H1 (cell line): Measurements from ENCODE around the gene AMMECR1L. TPM values are rescaled to one million over a fixed set of nuclear protein-coding genes. Genes with fewer than 3 reads are reported as not detected.

Experiments used
- ATF3 ChIP-seq: IDR thresholded peaks from 2 replicates; pipeline ENCODE4 v1.6.1; 2011; ENCODE audit warnings: low read depth, mild to moderate bottlenecking, low read length; ENCODE audit not compliant: insufficient read depth
- CBX8 ChIP-seq: fragments of 300-800, 300-1000 bp; sonication (generic); IDR thresholded peaks from 2 replicates; pipeline ENCODE4 v1.7.1; 2016; ENCODE audit warnings: low read depth, low read length, borderline replicate concordance
- CHD7 ChIP-seq: fragments of 300-600 bp; sonication (generic); IDR thresholded peaks from 2 replicates; pipeline ENCODE4 v1.7.1; 2012; ENCODE audit warnings: low read length, moderate library complexity, mild to moderate bottlenecking, inconsistent platforms; ENCODE audit not compliant: insufficient replicate concordance
- EGR1 ChIP-seq: IDR thresholded peaks from 2 replicates; pipeline ENCODE4 v1.6.1; 2011; ENCODE audit warnings: low read depth, low read length, borderline replicate concordance
- GTF2F1 ChIP-seq: IDR thresholded peaks from 2 replicates; pipeline ENCODE4 v1.6.1; 2012; ENCODE audit warnings: low read depth, low read length, improper control_type of control experiment, borderline replicate concordance
- MAX ChIP-seq: IDR thresholded peaks from 2 replicates; pipeline ENCODE4 v1.6.1; 2012; ENCODE audit warnings: inconsistent platforms
- POLR2A ChIP-seq, 2 experiments: IDR thresholded peaks; 1 replicate in 1 of 2; 2 replicates in 1 of 2; pipeline ENCODE4 v1.6.1; 2011; ENCODE audit warnings: low read depth in 2 of 2, low read length in 2 of 2, mild to moderate bottlenecking in 2 of 2; ENCODE audit errors: control extremely low read depth in 1 of 2
- RAD21 ChIP-seq, 2 experiments: IDR thresholded peaks in 1 of 2; conservative IDR thresholded peaks in 1 of 2; 2 replicates each; pipeline ENCODE4 v1.6.1; 2011; ENCODE audit warnings: low read depth in 2 of 2, low read length in 2 of 2, improper control_type of control experiment in 1 of 2, inconsistent platforms in 1 of 2, mild to moderate bottlenecking in 1 of 2, moderate library complexity in 1 of 2
- TAF1 ChIP-seq: IDR thresholded peaks from 2 replicates; pipeline ENCODE4 v1.6.1; 2011; ENCODE audit warnings: mild to moderate bottlenecking, low read depth, low read length
- TEAD4 ChIP-seq: IDR thresholded peaks from 2 replicates; pipeline ENCODE4 v1.6.1; 2012; ENCODE audit warnings: low read depth, low read length, inconsistent platforms, mixed read lengths
- polyA plus RNA-seq, 7 experiments: library from polyadenylated mRNA; depleted of rRNA in 3 of 7; stranded (reverse) in 5 of 7; unstranded in 2 of 7; fragments of >200 nt in 5 of 7; fragments of 200-250 nt in 2 of 7; gene quantifications; 1 replicate in 5 of 7; 2 replicates in 1 of 7; 4 replicates in 1 of 7; pipeline versions ENCODE4 v1.2.1 to v1.2.3, GENCODE V29; 2011 to 2013; ENCODE audit warnings: missing spikeins in 2 of 7, mixed read lengths in 2 of 7
- total RNA-seq: library from RNA; stranded (reverse); fragmentation: NEBNext Ultra II Directional; extraction: Animal tissue kit (Norgen Biotek cat#: 25700); gene quantifications from 2 replicates; pipeline ENCODE4 v1.2.1, GENCODE V29; 2021

Gene AMMECR1L
- total and polyA plus RNA-seq, 2 of the 8 experiments (the other 6 are each of a cell fraction or from before 2014, with no cell fraction given), result 10.1 to 18.8 TPM

- TF ChIP-seq CHD7 (no peak), POLR2A (IDR thresholded peaks at IDR 0.05; ENCODE audit: control extremely low read depth in 1 of 2, low read depth in 2 of 2, low read length in 2 of 2) (no peak), ATF3 (no peak), RAD21 (IDR thresholded peaks at IDR 0.05 in 1 of 2, conservative IDR thresholded peaks at IDR 0.05 in 1 of 2; ENCODE audit: low read depth in 2 of 2, low read length in 2 of 2) (no peak), TEAD4 (no peak), MAX (peak; percentile 80), GTF2F1 (no peak), TAF1 (no peak), CBX8 (no peak), EGR1 (0 out of 2 replicates have a peak, but pooled peaks have one; percentile 18)
These were observed 20.6 kb upstream of the AMMECR1L start (continued) for GRCh38 chr2:127906206-127906926.
